Muscle layer of colon (tissue), 2 donors: Measurements from ENCODE around the gene NPAS3.

ENCODE experiments used
- H3K27ac ChIP-seq: one replicate; pipeline ENCODE4 v1.7.0; 2013; ENCODE audit warnings: low read depth, mild to moderate bottlenecking, low read length, moderate library complexity
- H3K27me3 ChIP-seq, 2 donors: one replicate each; pipeline ENCODE4 v1.7.0; 2013; ENCODE audit warnings: low read length in 2 of 2, mild to moderate bottlenecking in 2 of 2; ENCODE audit not compliant: insufficient read depth in 2 of 2, control insufficient read depth in 1 of 2
- H3K36me3 ChIP-seq: one replicate; pipeline ENCODE4 v1.7.0; 2013; ENCODE audit warnings: mild to moderate bottlenecking, low read length; ENCODE audit not compliant: insufficient read depth
- H3K4me1 ChIP-seq: one replicate; pipeline ENCODE4 v1.7.0; 2013; ENCODE audit warnings: mild to moderate bottlenecking, low read length; ENCODE audit not compliant: insufficient read depth
- H3K4me3 ChIP-seq, 2 donors: one replicate each; pipeline ENCODE4 v1.7.0; 2013; ENCODE audit warnings: low read length in 2 of 2, low read depth in 1 of 2, mild to moderate bottlenecking in 1 of 2, moderate library complexity in 1 of 2
- H3K9ac ChIP-seq: one replicate; pipeline ENCODE4 v1.7.0; 2013; ENCODE audit warnings: low read length
- H3K9me3 ChIP-seq: one replicate; pipeline ENCODE4 v1.7.0; 2013; ENCODE audit warnings: mild to moderate bottlenecking, low read length
- donor health status: abdominal sarcoma.
- donor health status: Adenocarcinoma of cecum.

Gene NPAS3

GRCh38 chr14:33834466-33835260 is 896.0 kb downstream of the NPAS3 start:
- Histone ChIP-seq H3K9ac (no peak overlapping the region), H3K27me3 (no peaks in the 10 kb centered on the region), H3K36me3 (no peaks in the 10 kb centered on the region), H3K27ac (no peak overlapping the region), H3K9me3 (no peaks in the 10 kb centered on the region), H3K4me3 (no peak overlapping the region), H3K4me1 (peaks cover under 1% of the 10 kb centered on the region)

DNA sequence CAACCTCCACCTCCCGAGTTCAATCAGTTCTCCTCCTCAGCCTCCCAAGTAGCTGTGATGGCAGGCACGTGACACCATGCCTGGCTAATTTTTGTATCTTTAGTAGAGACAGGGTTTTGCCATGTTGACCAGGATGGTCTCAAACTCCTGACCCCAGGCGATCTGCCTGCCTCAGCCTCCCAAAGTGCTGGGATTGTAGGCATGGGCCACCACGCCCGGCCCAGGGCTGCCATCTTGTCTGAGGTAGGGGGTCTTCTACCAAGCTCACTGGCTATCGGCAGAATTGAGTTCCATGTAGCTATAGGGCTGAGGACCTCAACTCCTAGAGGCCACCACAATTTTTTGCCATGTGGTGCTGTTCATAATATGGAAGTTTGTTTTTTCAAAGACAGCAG is 896.6 kb downstream of the NPAS3 start:
- H3K9ac ChIP-seq = no peak overlapping the region
- no peaks in the 10 kb centered on the region for H3K36me3 ChIP-seq
- no peaks in the 10 kb centered on the region for H3K27me3 ChIP-seq
- H3K27ac ChIP-seq = no peak overlapping the region
- peaks cover 5% of the 10 kb centered on the region for H3K4me1 ChIP-seq
- H3K4me3 ChIP-seq = no peak overlapping the region
- no peaks in the 10 kb centered on the region for H3K9me3 ChIP-seq

GRCh38 chr14:33835677-33836076 is 897.0 kb downstream of the NPAS3 start:
- H3K36me3 ChIP-seq = no peaks in the 10 kb centered on the region
- H3K9me3 ChIP-seq = no peaks in the 10 kb centered on the region
- H3K4me1 ChIP-seq = peaks cover 5% of the 10 kb centered on the region
- H3K27ac ChIP-seq = no peak overlapping the region
- no peak overlapping the region for H3K4me3 ChIP-seq
- no peak overlapping the region for H3K9ac ChIP-seq
- H3K27me3 ChIP-seq = no peaks in the 10 kb centered on the region

DNA sequence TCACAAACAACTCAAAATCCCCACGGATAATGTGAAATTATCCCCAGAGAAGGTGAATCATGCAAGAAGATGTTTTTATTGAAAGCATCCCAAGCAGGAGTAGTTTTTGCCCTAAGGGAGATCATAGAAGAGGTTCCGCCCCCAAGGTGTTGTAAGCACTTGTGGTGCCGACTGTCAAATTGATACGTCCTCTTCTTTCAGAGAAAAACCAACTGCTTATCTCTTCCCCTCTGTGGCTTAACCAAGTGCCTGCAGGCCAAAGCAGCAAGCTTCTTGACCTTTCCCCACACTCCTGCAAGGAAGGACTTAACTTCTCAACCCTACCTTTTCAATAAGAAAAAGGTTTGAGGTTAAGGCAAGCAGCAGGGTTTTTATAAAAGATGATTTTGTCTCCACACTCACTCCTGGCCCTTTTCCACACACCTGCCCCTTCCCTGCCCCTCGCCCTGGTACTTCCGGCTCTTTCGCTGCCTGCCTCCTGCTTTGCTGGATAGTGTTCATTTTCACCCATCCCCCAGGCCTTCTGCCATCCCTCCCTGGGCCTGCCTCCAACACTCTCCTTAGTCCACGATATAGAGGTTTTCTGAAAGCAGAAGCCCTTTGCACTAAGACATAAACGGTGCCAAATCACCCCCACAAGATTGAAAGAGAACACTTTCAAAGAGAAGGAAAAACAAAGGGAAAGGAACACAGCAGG is 897.7 kb downstream of the NPAS3 start:
- Histone ChIP-seq H3K27me3 (no peaks in the 10 kb centered on the region), H3K36me3 (no peaks in the 10 kb centered on the region), H3K27ac (no peak overlapping the region), H3K4me1 (peaks cover 5% of the 10 kb centered on the region), H3K9me3 (no peaks in the 10 kb centered on the region), H3K9ac (no peak overlapping the region), H3K4me3 (no peak overlapping the region)

GRCh38 chr14:33836900-33837577 is 898.4 kb downstream of the NPAS3 start:
- H3K4me1 ChIP-seq = peaks cover 5% of the 10 kb centered on the region
- H3K9ac ChIP-seq = no peak overlapping the region
- H3K4me3 ChIP-seq = no peak overlapping the region
- H3K9me3 ChIP-seq = no peaks in the 10 kb centered on the region
- no peak overlapping the region for H3K27ac ChIP-seq
- no peaks in the 10 kb centered on the region for H3K27me3 ChIP-seq
- no peaks in the 10 kb centered on the region for H3K36me3 ChIP-seq

GRCh38 chr14:33837943-33838683 is 899.4 kb downstream of the NPAS3 start:
- Histone ChIP-seq H3K9ac (no peak overlapping the region), H3K9me3 (no peaks in the 10 kb centered on the region), H3K4me1 (peaks cover 5% of the 10 kb centered on the region), H3K36me3 (no peaks in the 10 kb centered on the region), H3K4me3 (no peak overlapping the region), H3K27ac (no peak overlapping the region), H3K27me3 (no peaks in the 10 kb centered on the region)

DNA sequence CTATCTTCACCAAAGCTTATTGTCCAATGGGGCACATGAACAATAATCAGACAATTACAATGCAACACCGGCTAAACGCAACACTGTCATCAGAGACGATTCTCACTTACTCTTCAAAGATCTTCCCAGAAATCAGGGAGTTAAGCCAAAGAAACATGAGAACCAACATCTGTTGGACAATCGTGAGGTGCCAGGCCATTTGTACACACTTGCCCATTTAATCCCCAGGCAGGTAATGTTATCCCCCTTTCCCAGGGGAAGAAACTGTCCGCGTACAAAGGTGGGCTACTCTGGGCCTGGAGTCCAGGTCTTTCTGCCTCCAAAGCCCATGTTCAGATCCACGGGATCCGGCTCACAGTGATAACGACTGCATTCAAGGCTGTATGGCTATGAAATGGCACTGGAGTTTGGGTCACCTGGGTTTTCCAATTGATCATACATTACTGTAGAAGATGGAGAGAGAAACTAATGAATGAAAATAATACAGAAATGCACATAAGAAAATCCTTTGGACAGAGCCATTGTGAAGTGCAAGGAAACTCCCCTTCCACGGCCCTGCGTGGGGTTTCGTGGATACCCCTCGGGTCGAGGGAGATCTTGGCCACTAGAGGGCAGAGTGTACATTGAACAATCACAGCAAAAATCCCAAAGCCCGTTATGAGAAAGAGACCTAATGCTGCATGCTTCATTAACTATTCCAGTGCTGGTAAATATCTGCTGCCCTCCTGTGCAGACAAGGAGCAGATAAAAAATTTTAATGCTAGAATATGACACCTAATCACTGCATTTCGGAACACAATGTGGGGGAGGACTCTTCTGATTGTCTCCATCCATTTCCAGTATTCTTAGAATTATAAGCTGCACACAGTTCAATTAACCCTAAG is 900.8 kb downstream of the NPAS3 start:
- Histone ChIP-seq H3K4me3 (no peak overlapping the region), H3K36me3 (no peaks in the 10 kb centered on the region), H3K27me3 (no peaks in the 10 kb centered on the region), H3K9ac (no peak overlapping the region), H3K9me3 (no peaks in the 10 kb centered on the region), H3K4me1 (peaks cover 5% of the 10 kb centered on the region), H3K27ac (no peak overlapping the region)

- peaks cover 5% of the 10 kb centered on the region for H3K4me1 ChIP-seq
- no peaks in the 10 kb centered on the region for H3K36me3 ChIP-seq
- H3K27me3 ChIP-seq = no peaks in the 10 kb centered on the region
- no peak overlapping the region for H3K4me3 ChIP-seq
- H3K9ac ChIP-seq = no peak overlapping the region
- no peak overlapping the region for H3K27ac ChIP-seq
- H3K9me3 ChIP-seq = no peaks in the 10 kb centered on the region
Measured at GRCh38 chr14:33840797-33841196, 902.1 kb downstream of the NPAS3 start.

- no peaks in the 10 kb centered on the region for H3K36me3 ChIP-seq
- no peaks in the 10 kb centered on the region for H3K27me3 ChIP-seq
- H3K9me3 ChIP-seq = no peaks in the 10 kb centered on the region
- no peak overlapping the region for H3K4me3 ChIP-seq
- no peak overlapping the region for H3K27ac ChIP-seq
- peaks cover 5% of the 10 kb centered on the region for H3K4me1 ChIP-seq
- H3K9ac ChIP-seq = no peak overlapping the region
Measured at GRCh38 chr14:33842299-33842698, 903.6 kb downstream of the NPAS3 start.

GRCh38 chr14:33844118-33844517 is 905.4 kb downstream of the NPAS3 start:
- no peak overlapping the region for H3K27ac ChIP-seq
- no peak overlapping the region for H3K9ac ChIP-seq
- H3K9me3 ChIP-seq = no peaks in the 10 kb centered on the region
- H3K36me3 ChIP-seq = no peaks in the 10 kb centered on the region
- H3K4me1 ChIP-seq = peaks cover 5% of the 10 kb centered on the region
- H3K27me3 ChIP-seq = no peaks in the 10 kb centered on the region
- no peak overlapping the region for H3K4me3 ChIP-seq
